ENCODE results near the gene TMEM269. TPM values are rescaled to one million over a fixed set of nuclear protein-coding genes. Genes with fewer than 3 reads are reported as not detected.

The TMEM269 gene
- polyA plus RNA-seq, 3 donors = 0.07 TPM; not detected in 2

GRCh38 chr1:42793824-42794223, 9.0 kb downstream of the TMEM269 start:
- WGBS (ENCODE audit: insufficient coverage) = 90% methylated on average over 1 of the region's 2 CpGs
- peak overlapping the region in 1 of 7 donors; percentile 50 for H3K27ac Mint-ChIP-seq
- intact Hi-C loops (cut with micrococcal nuclease) = no loop called here
- Histone ChIP-seq H3K27ac (ENCODE audit: low read depth in 1 of 2, low read length in 2 of 2) (no peak overlapping the region), H3K79me2 (ENCODE audit: insufficient read depth, low read length) (no peaks in the 10 kb centered on the region), H2AFZ (ENCODE audit: insufficient read depth, low read depth, low read length, poor library complexity, severe bottlenecking) (no peak overlapping the region), H3K4me1 (ENCODE audit: control insufficient read depth in 1 of 2, insufficient read depth in 2 of 2, low read length in 2 of 2) (no peaks in the 10 kb centered on the region), H3K9me3 (replicated peaks in 1 of 2; ENCODE audit: control insufficient read depth in 1 of 2, insufficient read depth in 1 of 2, low read length in 2 of 2) (no peaks in the 10 kb centered on the region), H4K20me1 (ENCODE audit: insufficient read depth, low read length) (no peaks in the 10 kb centered on the region), H3K36me3 (replicated peaks in 1 of 2; ENCODE audit: control insufficient read depth in 1 of 2, insufficient read depth in 2 of 2, low read length in 2 of 2) (no peaks in the 10 kb centered on the region), H3K9ac (ENCODE audit: insufficient read depth, low read length, poor library complexity, severe bottlenecking) (no peak overlapping the region), H3K4me2 (replicated peaks; ENCODE audit: extremely low read depth, low read length, poor library complexity, severe bottlenecking) (no peak overlapping the region), H3K27me3 (ENCODE audit: control insufficient read depth in 2 of 2, insufficient read depth in 2 of 2, low read length in 2 of 2) (no peaks in the 10 kb centered on the region), H3K4me3 (replicated peaks in 1 of 3; ENCODE audit: low read depth in 2 of 3, low read length in 3 of 3) (no peak overlapping the region)
- no peak overlapping the region for H3K4me3 Mint-ChIP-seq
- no peaks in the 10 kb centered on the region for H3K4me1 Mint-ChIP-seq
- DNase-seq = no peak
- H3K36me3 Mint-ChIP-seq = no peaks in the 10 kb centered on the region
- peaks cover 0 to 4% (median 2%) of the 10 kb centered on the region in 3 donors for H3K27me3 Mint-ChIP-seq (ENCODE audit: low read depth in 3 of 3)
- no peak for TF ChIP-seq CTCF (IDR thresholded peaks at IDR 0.05)
- H3K9me3 Mint-ChIP-seq = no peaks in the 10 kb centered on the region

GRCh38 chr1:42797414-42797813, 12.6 kb downstream of the TMEM269 start:
- Histone ChIP-seq H4K20me1 (ENCODE audit: insufficient read depth, low read length) (no peaks in the 10 kb centered on the region), H2AFZ (ENCODE audit: insufficient read depth, low read depth, low read length, poor library complexity, severe bottlenecking) (no peak overlapping the region), H3K79me2 (ENCODE audit: insufficient read depth, low read length) (no peaks in the 10 kb centered on the region), H3K4me1 (ENCODE audit: control insufficient read depth in 1 of 2, insufficient read depth in 2 of 2, low read length in 2 of 2) (no peaks in the 10 kb centered on the region), H3K9ac (ENCODE audit: insufficient read depth, low read length, poor library complexity, severe bottlenecking) (no peak overlapping the region), H3K4me2 (replicated peaks; ENCODE audit: extremely low read depth, low read length, poor library complexity, severe bottlenecking) (no peak overlapping the region), H3K4me3 (replicated peaks in 1 of 3; ENCODE audit: low read depth in 2 of 3, low read length in 3 of 3) (no peak overlapping the region), H3K36me3 (replicated peaks in 1 of 2; ENCODE audit: control insufficient read depth in 1 of 2, insufficient read depth in 2 of 2, low read length in 2 of 2) (no peaks in the 10 kb centered on the region), H3K27ac (ENCODE audit: low read depth in 1 of 2, low read length in 2 of 2) (no peak overlapping the region), H3K27me3 (ENCODE audit: control insufficient read depth in 2 of 2, insufficient read depth in 2 of 2, low read length in 2 of 2) (no peaks in the 10 kb centered on the region), H3K9me3 (replicated peaks in 1 of 2; ENCODE audit: control insufficient read depth in 1 of 2, insufficient read depth in 1 of 2, low read length in 2 of 2) (no peaks in the 10 kb centered on the region)
- TF ChIP-seq CTCF (IDR thresholded peaks at IDR 0.05) = no peak
- Mint-ChIP-seq H3K4me3 (no peak overlapping the region), H3K36me3 (no peaks in the 10 kb centered on the region), H3K27ac (no peak overlapping the region), H3K27me3 (ENCODE audit: low read depth in 3 of 3) (peaks cover 2% of the 10 kb centered on the region in 3 donors), H3K4me1 (no peaks in the 10 kb centered on the region), H3K9me3 (no peaks in the 10 kb centered on the region)
- DNase-seq = no peak
- intact Hi-C loops (cut with micrococcal nuclease) = no loop called here
- no CpG with 5 or more reads among the region's 3 CpGs for WGBS (ENCODE audit: insufficient coverage)

Measured in CD14-positive monocyte (primary cell).